Measurements from ENCODE around the gene TMEM219. TPM values are rescaled to one million over a fixed set of nuclear protein-coding genes. Genes with fewer than 3 reads are reported as not detected.

Gene TMEM219
- total and polyA plus RNA-seq, 2 donors (not counting 3 experiments of a cell fraction or from before 2014, with no cell fraction given) = 110 to 182 TPM

DNA sequence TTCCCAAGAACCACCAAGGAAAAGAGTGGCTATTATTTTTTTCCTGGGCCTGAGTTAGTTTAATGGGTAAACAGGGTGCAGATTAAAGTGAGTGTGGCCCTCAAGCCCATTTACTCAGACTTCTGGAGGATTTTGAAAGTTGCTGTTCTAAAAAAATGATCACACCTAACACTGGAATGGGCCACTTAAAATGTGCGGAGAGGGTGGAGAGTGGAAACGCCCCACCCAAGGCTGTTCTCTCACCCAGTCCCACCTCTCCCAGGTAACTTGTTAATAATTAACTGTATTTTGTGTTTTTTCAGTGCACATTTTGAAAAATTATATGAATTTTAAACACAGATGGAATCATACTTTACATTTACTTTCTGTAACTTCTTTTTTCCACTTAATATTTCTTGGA is 28.2 kb downstream of the TMEM219 start:
- DNase-seq (ENCODE audit: low read depth, low spot score) (no peak), FAIRE-seq (no peak)
- Histone ChIP-seq H3K4me1 (ENCODE audit: control insufficient read depth, extremely low read depth, insufficient read depth, low read length) (peaks cover 10% of the 10 kb centered on the region), H3K9me3 (replicated peaks; ENCODE audit: control insufficient read depth, insufficient read depth, low read length) (no peaks in the 10 kb centered on the region), H4K20me1 (replicated peaks; ENCODE audit: control insufficient read depth, extremely low read depth, insufficient read depth, low read length) (no peaks in the 10 kb centered on the region), H3K4me2 (ENCODE audit: insufficient read depth, low read length) (no peak overlapping the region), H2AFZ (ENCODE audit: low read depth, low read length) (no peak overlapping the region), H3K27ac (ENCODE audit: insufficient read depth, low read depth, low read length) (no peak overlapping the region), H3K9me1 (replicated peaks; ENCODE audit: control insufficient read depth, extremely low read depth, insufficient read depth, low read length) (no peaks in the 10 kb centered on the region), H3K9ac (replicated peaks; ENCODE audit: extremely low read depth, insufficient read depth, low read length) (no peak overlapping the region), H3K27me3 (ENCODE audit: control insufficient read depth in 2 of 2, insufficient read depth in 2 of 2, low read length in 2 of 2) (no peaks in the 10 kb centered on the region), H3K79me2 (ENCODE audit: control insufficient read depth, insufficient read depth, low read length) (no peaks in the 10 kb centered on the region), H3K36me3 (ENCODE audit: control insufficient read depth in 2 of 2, extremely low read depth in 1 of 2, insufficient read depth in 2 of 2, low read length in 2 of 2) (peaks cover 24 to 73% of the 10 kb centered on the region in 2 experiments), H3K4me3 (replicated peaks in 1 of 3; ENCODE audit: insufficient read depth in 1 of 3, low read depth in 1 of 3, low read length in 3 of 3) (no peak overlapping the region)
- dilution Hi-C loops (cut with MboI; ENCODE audit: extremely low pct_ligation_motif_present, low sequenced_read_pairs) = loop anchor here (10.0 kb wide), 1 partner anchor 185 kb away; the partner anchor contains the start of gene MAZ
- intact Hi-C loops (cut with micrococcal nuclease) = no loop called here
- no peak for TF ChIP-seq POLR2AphosphoS5 (IDR thresholded peaks at IDR 0.05; ENCODE audit: insufficient read depth, low read depth, low read length)
- TF ChIP-seq, protein P1, sequence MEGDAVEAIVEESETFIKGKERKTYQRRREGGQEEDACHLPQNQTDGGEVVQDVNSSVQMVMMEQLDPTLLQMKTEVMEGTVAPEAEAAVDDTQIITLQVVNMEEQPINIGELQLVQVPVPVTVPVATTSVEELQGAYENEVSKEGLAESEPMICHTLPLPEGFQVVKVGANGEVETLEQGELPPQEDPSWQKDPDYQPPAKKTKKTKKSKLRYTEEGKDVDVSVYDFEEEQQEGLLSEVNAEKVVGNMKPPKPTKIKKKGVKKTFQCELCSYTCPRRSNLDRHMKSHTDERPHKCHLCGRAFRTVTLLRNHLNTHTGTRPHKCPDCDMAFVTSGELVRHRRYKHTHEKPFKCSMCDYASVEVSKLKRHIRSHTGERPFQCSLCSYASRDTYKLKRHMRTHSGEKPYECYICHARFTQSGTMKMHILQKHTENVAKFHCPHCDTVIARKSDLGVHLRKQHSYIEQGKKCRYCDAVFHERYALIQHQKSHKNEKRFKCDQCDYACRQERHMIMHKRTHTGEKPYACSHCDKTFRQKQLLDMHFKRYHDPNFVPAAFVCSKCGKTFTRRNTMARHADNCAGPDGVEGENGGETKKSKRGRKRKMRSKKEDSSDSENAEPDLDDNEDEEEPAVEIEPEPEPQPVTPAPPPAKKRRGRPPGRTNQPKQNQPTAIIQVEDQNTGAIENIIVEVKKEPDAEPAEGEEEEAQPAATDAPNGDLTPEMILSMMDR (IDR thresholded peaks at IDR 0.05; ENCODE audit: extremely low read depth in 1 of 2, insufficient read depth in 1 of 2, low read depth in 1 of 2, low read length in 2 of 2) = no peak
- TF ChIP-seq POLR2A (IDR thresholded peaks at IDR 0.05; ENCODE audit: low read depth, low read length) = no peak
- no peak for TF ChIP-seq EZH2 (IDR thresholded peaks at IDR 0.05; ENCODE audit: borderline replicate concordance, low read depth, low read length, severe bottlenecking)
- TF ChIP-seq JUN (IDR thresholded peaks at IDR 0.05; ENCODE audit: borderline replicate concordance, insufficient read depth, insufficient read length, low read depth) = no peak
- no peak for TF ChIP-seq FOS (IDR thresholded peaks at IDR 0.05; ENCODE audit: borderline replicate concordance, insufficient read depth, low read length)
- TF ChIP-seq, protein P2, sequence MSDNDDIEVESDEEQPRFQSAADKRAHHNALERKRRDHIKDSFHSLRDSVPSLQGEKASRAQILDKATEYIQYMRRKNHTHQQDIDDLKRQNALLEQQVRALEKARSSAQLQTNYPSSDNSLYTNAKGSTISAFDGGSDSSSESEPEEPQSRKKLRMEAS (IDR thresholded peaks at IDR 0.05; ENCODE audit: insufficient read depth, insufficient read length) = no peak
- no peak for TF ChIP-seq GATA2 (IDR thresholded peaks at IDR 0.05; ENCODE audit: insufficient read depth, insufficient read length, low read depth, low read length)
- no TSS peak for BruUV-seq (replicated peaks)
- CTCF ChIA-PET = interaction anchor here (1.4 kb wide), 1 partner anchor 142 kb away, joined by 3 read pairs; no protein-coding TSS in a partner anchor
- POLR2A ChIA-PET = no interaction called here
